ENCODE data around the gene DPAGT1.
"Not testable (repeated sequence)": the region's sequence is repeated elsewhere in the genome, so short reads cannot be mapped to it uniquely, and the experiment has no call there.

DPAGT1 gene

GRCh38 chr11:119108146-119108856, 6.6 kb upstream of the DPAGT1 start:
- Mint-ChIP-seq H3K36me3 (peaks cover 9% of the 10 kb centered on the region), H3K4me1 (ENCODE audit: low read depth) (peaks cover 50% of the 10 kb centered on the region), H3K27ac (peak overlapping the region; percentile 76), H3K27me3 (no peaks in the 10 kb centered on the region), H3K9me3 (ENCODE audit: low read depth) (no peaks in the 10 kb centered on the region), H3K4me3 (peak overlapping the region; percentile 94)

GRCh38 chr11:119107538-119108145, 6.0 kb upstream of the DPAGT1 start:
- peaks cover 48% of the 10 kb centered on the region for H3K4me1 Mint-ChIP-seq (ENCODE audit: low read depth)
- peaks cover 9% of the 10 kb centered on the region for H3K36me3 Mint-ChIP-seq
- H3K4me3 Mint-ChIP-seq: peak overlapping the region; percentile 94
- peak overlapping the region; percentile 76 for H3K27ac Mint-ChIP-seq
- no peaks in the 10 kb centered on the region for H3K9me3 Mint-ChIP-seq (ENCODE audit: low read depth)
- H3K27me3 Mint-ChIP-seq: no peaks in the 10 kb centered on the region

- peak within 1 kb of the TSS; percentile 94 for H3K4me3 Mint-ChIP-seq
- H3K36me3 Mint-ChIP-seq: peaks cover 8% of the 10 kb centered on the region
- H3K27ac Mint-ChIP-seq: peak within 1 kb of the TSS; percentile 84
- H3K4me1 Mint-ChIP-seq (ENCODE audit: low read depth): peaks cover 55% of the 10 kb centered on the region
- no peaks in the 10 kb centered on the region for H3K27me3 Mint-ChIP-seq
- no peaks in the 10 kb centered on the region for H3K9me3 Mint-ChIP-seq (ENCODE audit: low read depth)
Observed at GRCh38 chr11:119106564-119107537, 5.2 kb upstream of the DPAGT1 start, which contains the start of gene C2CD2L. Gene C2CD2L (plus strand): TSS chr11:119107344. CDS start chr11:119107742, 398 bp downstream.

DNA sequence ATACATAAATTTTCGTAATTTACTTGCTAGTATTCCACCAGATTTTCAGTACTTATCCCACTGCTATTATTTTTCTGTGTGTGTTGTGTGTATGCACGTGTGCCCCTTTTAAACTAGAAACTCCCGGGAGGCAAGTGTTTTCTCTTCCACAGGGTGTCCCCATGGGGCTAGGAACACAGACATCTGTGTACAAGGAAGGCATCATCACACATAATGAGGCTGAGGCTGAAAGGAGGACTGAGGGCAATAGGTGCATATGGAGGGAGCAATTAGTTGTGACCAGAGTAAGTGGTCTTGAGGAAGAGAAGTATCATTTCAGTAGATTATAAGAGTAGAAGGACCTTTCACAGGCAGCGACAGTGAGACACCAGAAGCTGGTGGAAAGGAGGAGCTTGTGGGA, 2.1 kb upstream of the DPAGT1 start:
- Mint-ChIP-seq H3K9me3 (ENCODE audit: low read depth) (no peaks in the 10 kb centered on the region), H3K27me3 (no peaks in the 10 kb centered on the region), H3K36me3 (peaks cover 3% of the 10 kb centered on the region), H3K4me1 (ENCODE audit: low read depth) (peaks cover 48% of the 10 kb centered on the region), H3K27ac (peak overlapping the region; percentile 81), H3K4me3 (peak overlapping the region; percentile 98)

DNA sequence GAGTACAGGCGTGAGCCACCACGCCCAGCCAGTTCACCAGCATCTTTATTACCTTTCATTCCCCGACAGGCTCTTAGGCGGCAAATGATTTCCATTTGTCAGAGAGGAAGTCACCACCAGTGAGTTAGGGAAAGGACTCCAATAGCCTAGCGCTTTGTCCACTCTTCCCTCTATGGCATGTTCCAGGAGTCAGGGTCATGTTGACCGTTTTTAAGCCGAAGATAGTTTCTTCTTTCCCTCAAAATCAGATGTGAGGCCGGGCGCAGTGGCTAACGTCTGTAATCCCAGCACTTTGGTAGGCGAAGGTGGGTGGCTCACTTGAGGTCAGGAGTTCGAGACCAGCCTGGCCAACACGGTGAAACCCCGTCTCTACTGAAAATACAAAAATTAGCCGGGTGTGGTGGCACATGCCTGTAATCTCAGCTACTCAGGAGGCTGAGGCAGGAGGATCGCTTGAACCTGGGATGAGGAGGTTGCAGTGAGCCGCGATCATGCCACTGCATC, 1.6 kb upstream of the DPAGT1 start:
- H3K4me3 Mint-ChIP-seq: peak overlapping the region; percentile 98
- H3K4me1 Mint-ChIP-seq (ENCODE audit: low read depth): peaks cover 46% of the 10 kb centered on the region
- peak overlapping the region; percentile 100 for H3K27ac Mint-ChIP-seq
- not testable (repeated sequence) for H3K9me3 Mint-ChIP-seq (ENCODE audit: low read depth); H3K27me3 Mint-ChIP-seq; H3K36me3 Mint-ChIP-seq

DNA sequence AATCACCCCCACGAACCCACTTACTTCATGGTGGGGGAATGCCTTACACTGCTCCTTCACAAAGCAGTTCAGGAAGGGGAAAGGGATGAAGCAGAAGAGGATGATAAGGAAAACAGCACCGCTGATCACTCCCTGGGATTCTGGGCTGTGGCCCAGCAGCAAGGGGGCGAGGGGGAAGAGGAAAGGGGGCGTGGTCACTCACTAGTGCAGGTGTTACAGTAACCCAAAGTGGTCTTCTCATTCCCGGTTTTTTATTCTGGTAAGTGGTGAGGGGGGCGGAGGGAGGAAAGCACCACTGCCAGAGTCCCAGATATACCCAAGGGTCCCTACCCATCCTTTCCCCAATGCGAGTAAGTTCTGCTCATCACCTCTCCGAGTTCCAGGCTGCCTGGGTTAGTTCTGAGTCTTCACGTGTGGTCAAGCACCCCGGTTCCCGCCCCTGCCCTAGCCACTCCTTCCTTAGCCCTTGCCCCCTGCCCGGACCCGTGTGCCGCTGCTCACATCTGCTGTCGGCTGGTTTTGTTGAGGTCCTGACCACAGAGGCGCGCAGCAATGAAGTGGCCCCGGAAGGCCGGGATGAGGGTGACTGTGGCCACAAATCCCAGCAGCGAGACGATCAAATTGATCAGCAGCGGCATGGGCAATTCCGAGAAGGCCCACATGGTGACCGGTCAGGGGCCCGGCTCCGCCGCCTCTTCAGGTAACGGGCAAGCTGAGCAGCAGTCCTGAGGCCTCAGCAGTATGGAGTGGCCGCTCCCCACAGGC, 477 bp downstream of the DPAGT1 start:
- Mint-ChIP-seq H3K27me3 (no peaks in the 10 kb centered on the region), H3K27ac (peak overlapping the region; percentile 100), H3K4me1 (ENCODE audit: low read depth) (peaks cover 38% of the 10 kb centered on the region), H3K9me3 (ENCODE audit: low read depth) (no peaks in the 10 kb centered on the region), H3K4me3 (peak overlapping the region; percentile 98), H3K36me3 (peaks cover 8% of the 10 kb centered on the region)

- H3K36me3 Mint-ChIP-seq: peaks cover 8% of the 10 kb centered on the region
- no peaks in the 10 kb centered on the region for H3K9me3 Mint-ChIP-seq (ENCODE audit: low read depth)
- peaks cover 43% of the 10 kb centered on the region for H3K4me1 Mint-ChIP-seq (ENCODE audit: low read depth)
- no peaks in the 10 kb centered on the region for H3K27me3 Mint-ChIP-seq
- H3K4me3 Mint-ChIP-seq: peak overlapping the region; percentile 98
- peak overlapping the region; percentile 100 for H3K27ac Mint-ChIP-seq
Observed at GRCh38 chr11:119100246-119100970, 1.2 kb downstream of the DPAGT1 start.

DNA sequence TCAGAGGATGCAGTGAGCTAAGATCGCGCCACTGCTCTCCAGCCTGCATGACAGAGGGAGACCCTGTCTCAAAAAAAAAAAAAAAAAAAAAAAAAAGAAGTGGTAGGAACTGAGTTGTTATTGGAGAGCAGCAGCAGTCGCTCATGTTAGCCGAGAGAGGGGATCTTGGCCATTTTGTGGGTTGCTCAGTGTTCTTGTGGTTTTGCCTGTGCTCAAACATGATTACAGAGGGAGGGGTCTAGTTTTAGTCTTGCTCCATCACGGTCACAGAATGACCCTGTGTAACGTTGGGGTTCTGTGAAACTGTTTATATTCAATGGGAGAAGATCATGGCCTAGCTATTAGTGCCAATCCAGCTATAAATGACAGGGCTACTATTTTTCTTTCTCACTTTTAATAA, 1.9 kb downstream of the DPAGT1 start:
- Mint-ChIP-seq H3K27me3 (no peaks in the 10 kb centered on the region), H3K9me3 (ENCODE audit: low read depth) (no peaks in the 10 kb centered on the region), H3K36me3 (peaks cover 8% of the 10 kb centered on the region), H3K27ac (peak overlapping the region; percentile 100), H3K4me3 (peak overlapping the region; percentile 98), H3K4me1 (ENCODE audit: low read depth) (peaks cover 40% of the 10 kb centered on the region)

DNA sequence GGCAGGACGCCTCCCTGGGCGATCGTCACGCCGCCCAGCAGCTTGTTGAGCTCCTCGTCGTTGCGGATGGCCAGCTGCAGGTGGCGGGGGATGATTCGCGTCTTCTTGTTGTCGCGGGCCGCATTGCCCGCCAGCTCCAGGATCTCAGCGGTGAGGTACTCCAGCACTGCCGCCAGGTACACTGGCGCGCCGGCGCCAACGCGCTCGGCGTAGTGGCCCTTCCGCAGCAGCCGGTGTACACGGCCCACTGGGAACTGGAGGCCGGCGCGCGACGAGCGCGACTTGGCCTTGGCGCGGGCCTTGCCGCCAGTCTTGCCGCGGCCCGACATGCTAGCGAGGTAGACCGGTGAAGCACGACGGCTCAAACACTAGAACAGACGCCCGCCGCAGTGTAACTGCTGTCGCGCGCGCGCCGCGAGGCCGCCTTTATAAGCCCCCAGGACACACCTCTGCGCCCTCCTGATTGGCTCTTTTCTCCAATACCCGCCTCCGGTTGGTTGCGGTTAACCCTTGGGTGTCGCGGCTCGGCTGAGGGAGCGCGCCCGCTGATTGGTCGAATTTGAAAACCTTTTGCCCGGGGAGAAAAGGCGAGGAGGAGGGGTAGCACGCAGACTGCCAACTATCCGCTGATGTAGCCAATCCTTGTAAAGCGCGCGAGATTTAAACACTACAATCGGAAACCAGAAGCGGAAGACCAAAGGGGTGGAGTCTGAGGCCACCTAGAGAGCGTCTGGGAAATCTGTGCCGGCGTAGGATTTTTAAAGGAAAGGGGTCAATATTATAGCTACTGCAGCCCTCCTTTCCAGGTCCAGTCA, 6.4 kb downstream of the DPAGT1 start:
- Mint-ChIP-seq H3K4me3 (peak overlapping the region; percentile 91), H3K27ac (peak overlapping the region; percentile 87), H3K9me3 (ENCODE audit: low read depth) (no peaks in the 10 kb centered on the region), H3K36me3 (peaks cover 8% of the 10 kb centered on the region), H3K27me3 (no peaks in the 10 kb centered on the region), H3K4me1 (ENCODE audit: low read depth) (peaks cover 32% of the 10 kb centered on the region)

DNA sequence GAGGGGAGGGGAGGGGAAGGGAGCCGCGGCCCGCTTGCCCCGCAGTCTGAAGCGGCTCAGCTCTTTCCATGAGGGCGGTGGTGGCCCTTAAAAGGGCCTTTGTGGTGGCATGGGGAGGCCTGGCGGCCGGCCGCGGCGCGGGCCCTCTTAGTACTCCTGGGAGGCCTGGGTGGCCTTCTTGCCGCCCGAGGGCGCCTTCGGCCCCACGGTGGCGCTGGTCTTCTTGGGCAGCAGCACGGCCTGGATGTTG, 6.9 kb downstream of the DPAGT1 start:
- no peaks in the 10 kb centered on the region for H3K9me3 Mint-ChIP-seq (ENCODE audit: low read depth)
- peak overlapping the region; percentile 91 for H3K4me3 Mint-ChIP-seq
- H3K4me1 Mint-ChIP-seq (ENCODE audit: low read depth): peaks cover 26% of the 10 kb centered on the region
- peak overlapping the region; percentile 87 for H3K27ac Mint-ChIP-seq
- peaks cover 6% of the 10 kb centered on the region for H3K36me3 Mint-ChIP-seq
- no peaks in the 10 kb centered on the region for H3K27me3 Mint-ChIP-seq

DNA sequence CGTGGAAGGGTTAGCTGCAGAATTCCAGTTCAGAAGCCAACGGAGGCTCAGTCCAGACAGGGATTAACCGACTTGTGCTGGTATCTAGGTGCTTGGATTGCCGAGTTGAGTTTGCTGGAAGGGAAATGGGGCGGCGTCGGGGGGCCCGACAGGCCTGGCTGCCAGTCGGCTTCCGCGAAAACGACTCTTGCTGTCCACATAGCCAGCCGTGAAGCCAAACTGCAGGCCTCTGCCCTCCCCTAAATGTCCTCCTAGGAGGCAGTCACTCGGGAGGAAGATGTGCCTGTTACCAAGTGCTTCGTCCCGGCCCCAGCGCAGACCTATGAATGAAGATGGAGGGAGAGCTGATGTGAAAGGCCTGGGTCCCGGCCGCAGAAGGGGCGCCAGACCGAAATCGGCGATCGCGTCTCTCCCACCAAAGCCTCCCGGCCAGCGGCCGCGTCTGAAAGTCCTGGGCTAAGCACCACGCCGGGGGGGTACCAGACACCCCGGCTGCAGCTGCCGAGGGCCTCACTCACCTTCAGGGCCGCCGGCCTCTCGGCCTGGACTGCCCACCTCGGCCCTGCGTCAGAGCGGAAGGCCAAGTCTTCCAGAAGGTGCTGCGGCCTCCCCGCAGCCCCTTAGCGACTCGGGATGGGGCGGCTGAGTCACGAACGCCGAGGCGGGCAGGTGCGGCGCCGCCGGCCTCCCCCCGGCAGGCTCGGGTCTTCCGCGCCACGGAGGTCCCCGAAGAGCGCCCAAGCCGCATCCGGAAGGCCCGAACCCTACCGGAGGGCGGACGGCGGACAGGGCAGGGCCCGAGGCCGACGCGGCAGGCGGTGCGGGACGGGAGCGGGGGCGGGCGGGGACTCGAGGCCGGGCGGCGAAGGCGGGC, 7.5 kb downstream of the DPAGT1 start:
- peak overlapping the region; percentile 87 for H3K27ac Mint-ChIP-seq
- peaks cover 5% of the 10 kb centered on the region for H3K36me3 Mint-ChIP-seq
- H3K27me3 Mint-ChIP-seq: no peaks in the 10 kb centered on the region
- no peaks in the 10 kb centered on the region for H3K9me3 Mint-ChIP-seq (ENCODE audit: low read depth)
- H3K4me1 Mint-ChIP-seq (ENCODE audit: low read depth): peaks cover 26% of the 10 kb centered on the region
- peak overlapping the region; percentile 92 for H3K4me3 Mint-ChIP-seq

DNA sequence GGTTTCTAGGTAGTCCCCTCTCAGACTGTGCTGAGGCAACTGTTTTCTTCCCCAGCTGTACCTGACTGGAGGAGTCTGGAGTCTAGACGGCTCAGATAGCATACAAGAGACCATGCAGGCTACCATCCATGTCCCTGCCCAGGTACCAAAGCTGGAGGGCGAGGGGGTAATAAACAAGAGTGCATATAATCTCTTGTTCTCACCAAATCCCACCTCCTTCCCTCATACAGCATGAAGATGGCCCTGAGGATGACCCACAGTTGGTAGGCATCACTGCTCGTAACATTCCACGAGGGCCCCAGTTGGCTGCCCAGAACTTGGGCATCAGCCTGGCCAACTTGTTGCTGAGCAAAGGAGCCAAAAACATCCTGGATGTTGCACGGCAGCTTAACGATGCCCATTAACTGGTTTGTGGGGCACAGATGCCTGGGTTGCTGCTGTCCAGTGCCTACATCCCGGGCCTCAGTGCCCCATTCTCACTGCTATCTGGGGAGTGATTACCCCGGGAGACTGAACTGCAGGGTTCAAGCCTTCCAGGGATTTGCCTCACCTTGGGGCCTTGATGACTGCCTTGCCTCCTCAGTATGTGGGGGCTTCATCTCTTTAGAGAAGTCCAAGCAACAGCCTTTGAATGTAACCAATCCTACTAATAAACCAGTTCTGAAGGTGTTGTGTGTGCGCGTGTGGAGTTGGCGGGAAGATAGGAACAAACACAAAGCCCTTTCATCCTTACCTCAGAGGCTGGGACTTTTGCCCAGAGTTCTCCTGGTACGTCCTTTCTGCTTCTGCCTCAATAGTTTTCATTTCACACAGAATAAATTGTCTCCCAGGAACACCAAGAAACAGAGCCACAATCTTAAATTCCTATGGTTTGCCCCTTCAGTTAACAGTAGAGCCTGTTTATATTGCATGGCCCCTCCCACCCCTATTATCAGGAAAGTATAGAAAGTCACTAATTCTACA, 8.5 kb downstream of the DPAGT1 start:
- no peaks in the 10 kb centered on the region for H3K27me3 Mint-ChIP-seq
- peak overlapping the region; percentile 66 for H3K27ac Mint-ChIP-seq
- H3K36me3 Mint-ChIP-seq: peaks cover 8% of the 10 kb centered on the region
- peak overlapping the region; percentile 92 for H3K4me3 Mint-ChIP-seq
- peaks cover 20% of the 10 kb centered on the region for H3K4me1 Mint-ChIP-seq (ENCODE audit: low read depth)
- no peaks in the 10 kb centered on the region for H3K9me3 Mint-ChIP-seq (ENCODE audit: low read depth)

All from activated naive CD8-positive, alpha-beta T cell (primary cell).